Uterus (tissue), 4 donors: ENCODE measurements around the gene RBM12. TPM values are rescaled to one million over a fixed set of nuclear protein-coding genes. Genes with fewer than 3 reads are reported as not detected.
"Not testable (repeated sequence)": the region's sequence is repeated elsewhere in the genome, so short reads cannot be mapped to it uniquely, and the experiment has no call there.

Source experiments
- DNase-seq, 2 donors: peaks; one replicate each; pipeline ENCODE4 v3.0.0-alpha.2; 2019 to 2020
- H3K27ac ChIP-seq, 2 donors: fragments of 200-600 bp; sonication (generic); 1 replicate in 1 of 2; 2 replicates in 1 of 2; pipeline ENCODE4 v1.5.1; 2016 to 2018
- H3K27me3 ChIP-seq, 2 donors: fragments of 200-600 bp; sonication (generic); one replicate each; pipeline ENCODE4 v1.5.1; 2018 to 2019; ENCODE audit warnings: control low read depth in 1 of 2
- H3K36me3 ChIP-seq, 2 donors: fragments of 200-600 bp; sonication (generic); one replicate each; pipeline ENCODE4 v1.5.1; 2019; ENCODE audit warnings: control low read depth in 1 of 2
- H3K4me1 ChIP-seq, 2 donors: fragments of 200-600 bp; sonication (generic); one replicate each; pipeline ENCODE4 v1.5.1; 2018 to 2019; ENCODE audit warnings: control low read depth in 1 of 2
- H3K4me3 ChIP-seq, 2 donors: fragments of 200-600 bp; sonication (generic); 1 replicate in 1 of 2; 2 replicates in 1 of 2; pipeline ENCODE4 v1.5.1; 2018 to 2019; ENCODE audit warnings: mild to moderate bottlenecking in 1 of 2
- H3K9me3 ChIP-seq, 2 donors: fragments of 200-600 bp; sonication (generic); one replicate each; pipeline ENCODE4 v1.5.1; 2019; ENCODE audit warnings: control low read depth in 1 of 2
- CTCF ChIP-seq, 4 experiments: fragments of 200-600 bp in 2 of 4; fragments of 450-650 bp in 2 of 4; sonication (generic) in 2 of 4; IDR thresholded peaks; one replicate each; pipeline ENCODE4 v1.5.1; 2016 to 2019; ENCODE audit warnings: antibody characterized with exemption in 4 of 4, mild to moderate bottlenecking in 2 of 4, moderate library complexity in 1 of 4
- POLR2A ChIP-seq, 2 donors: fragments of 450-650 bp; IDR thresholded peaks; one replicate each; pipeline ENCODE4 v1.6.1; 2016; ENCODE audit warnings: antibody characterized with exemption in 2 of 2, mild to moderate bottlenecking in 1 of 2, moderate library complexity in 1 of 2
- intact Hi-C: fragments of 100-400 bp; cut with DNase I; formaldehyde crosslinking; loops from one replicate; pipeline ENCODE4 v1.15.1; 2023; ENCODE audit warnings: low total_unique reads
- total RNA-seq, 4 donors: library from RNA; depleted of rRNA in 3 of 4; stranded (reverse); fragments of >200 nt in 3 of 4; gene quantifications; one replicate each; pipeline versions ENCODE4 v1.1.0 to v1.2.4, GENCODE V29; 2014 to 2023
- donor health status: DM: yes; HTN: yes; CAD: no.

The RBM12 gene
- total RNA-seq, result 100 to 1,000 TPM in 1 of 4 donors, 10 to 100 TPM in 2, 1 to 10 TPM in 1; 9.5 to 105 (median 54.4) TPM

- intact Hi-C loops, result no loop called here
- Histone ChIP-seq H3K27me3 (no peaks in the 10 kb centered on the region), H3K27ac (peak within 1 kb of the TSS; percentile 96), H3K9me3 (no peaks in the 10 kb centered on the region), H3K4me3 (peak within 1 kb of the TSS; percentile 71 to 85), H3K36me3 (no peaks in the 10 kb centered on the region), H3K4me1 (peaks cover 0 to 6% of the 10 kb centered on the region in 2 donors)
- peak; percentile 91 to 94 for DNase-seq
- peak in 2 of 4 experiments; percentile 14 to 20 for TF ChIP-seq CTCF (IDR thresholded peaks at IDR 0.05)
- TF ChIP-seq POLR2A (IDR thresholded peaks at IDR 0.05), result peak; percentile 95 to 96
Measured at GRCh38 chr20:35664466-35665206, at the start of gene RBM12, which contains the start of gene CPNE1. TSS of gene RBM12 (minus strand) at chr20:35664900. CDS start at chr20:35655322, 9,578 bp downstream. TSS of gene CPNE1 (minus strand) at chr20:35664900. CDS start at chr20:35632923, 31,977 bp downstream.

- Histone ChIP-seq H3K4me1 (peaks cover 0 to 8% of the 10 kb centered on the region in 2 donors), H3K9me3 (no peaks in the 10 kb centered on the region), H3K36me3 (no peaks in the 10 kb centered on the region), H3K27ac (no peak overlapping the region), H3K27me3 (no peaks in the 10 kb centered on the region), H3K4me3 (no peak overlapping the region)
- TF ChIP-seq CTCF (IDR thresholded peaks at IDR 0.05) (no peak), POLR2A (IDR thresholded peaks at IDR 0.05) (no peak)
- DNase-seq, result no peak
- intact Hi-C loops, result no loop called here
Measured at GRCh38 chr20:35714127-35714526, 49.4 kb upstream of the RBM12 start.

- intact Hi-C loops, H3K4me3 ChIP-seq, H3K36me3 ChIP-seq, H3K9me3 ChIP-seq, H3K4me1 ChIP-seq, H3K27me3 ChIP-seq, H3K27ac ChIP-seq, DNase-seq: not testable (repeated sequence)
Measured at GRCh38 chr20:35713120-35713519, 48.4 kb upstream of the RBM12 start.

GRCh38 chr20:35711588-35712209 lies 47.0 kb upstream of the RBM12 start:
- Histone ChIP-seq H3K27me3 (no peaks in the 10 kb centered on the region), H3K4me1 (peaks cover 0 to 8% of the 10 kb centered on the region in 2 donors), H3K9me3 (no peaks in the 10 kb centered on the region), H3K4me3 (no peak overlapping the region), H3K36me3 (no peaks in the 10 kb centered on the region), H3K27ac (no peak overlapping the region)
- TF ChIP-seq POLR2A (IDR thresholded peaks at IDR 0.05) (no peak), CTCF (IDR thresholded peaks at IDR 0.05) (no peak)
- intact Hi-C loops, result no loop called here
- DNase-seq, result no peak

GRCh38 chr20:35710884-35711587 lies 46.3 kb upstream of the RBM12 start:
- Histone ChIP-seq H3K4me3 (no peak overlapping the region), H3K27ac (no peak overlapping the region), H3K9me3 (no peaks in the 10 kb centered on the region), H3K27me3 (no peaks in the 10 kb centered on the region), H3K36me3 (no peaks in the 10 kb centered on the region), H3K4me1 (peaks cover 0 to 8% of the 10 kb centered on the region in 2 donors)
- DNase-seq, result no peak
- TF ChIP-seq CTCF (IDR thresholded peaks at IDR 0.05) (no peak), POLR2A (IDR thresholded peaks at IDR 0.05) (no peak)
- intact Hi-C loops, result no loop called here
